Keratinocyte (primary cell): ENCODE results near the gene EMP2. TPM values are rescaled to one million over a fixed set of nuclear protein-coding genes. Genes with fewer than 3 reads are reported as not detected.

Source experiments
- DNase-seq: peaks from one replicate; pipeline ENCODE4 v3.0.0-alpha.2; 2011; ENCODE audit warnings: low read depth, missing footprints, low spot score
- FAIRE-seq: peaks from 2 replicates; lab custom pipeline; 2011; peaks lifted over from hg19 to GRCh38; lab: Jason Lieb, UNC
- H2AFZ ChIP-seq: 2 replicates; pipeline ENCODE4 v1.6.0; 2012; ENCODE audit warnings: low read length, control low read depth, inconsistent platforms; ENCODE audit not compliant: control insufficient read depth
- H3K27ac ChIP-seq: 2 replicates; pipeline ENCODE4 v1.5.1; 2011; ENCODE audit warnings: low read length; ENCODE audit not compliant: control insufficient read depth, insufficient read depth
- H3K27me3 ChIP-seq: 3 replicates; pipeline ENCODE4 v1.6.0; 2011; ENCODE audit warnings: low read length; ENCODE audit not compliant: control insufficient read depth, insufficient read depth; ENCODE audit errors: extremely low read depth
- H3K36me3 ChIP-seq, 2 experiments: 2 replicates in 1 of 2; 3 replicates in 1 of 2; pipeline ENCODE4 v1.5.1; 2011; ENCODE audit warnings: low read length in 2 of 2, mild to moderate bottlenecking in 1 of 2; ENCODE audit not compliant: control insufficient read depth in 2 of 2, insufficient read depth in 2 of 2; ENCODE audit errors: extremely low read depth in 1 of 2
- H3K4me1 ChIP-seq: 3 replicates; pipeline ENCODE4 v1.5.1; 2011; ENCODE audit warnings: low read length; ENCODE audit not compliant: control insufficient read depth, insufficient read depth; ENCODE audit errors: extremely low read depth
- H3K4me2 ChIP-seq: 3 replicates; pipeline ENCODE4 v1.6.0; 2011; ENCODE audit warnings: low read depth, low read length; ENCODE audit not compliant: control insufficient read depth, insufficient read depth; ENCODE audit errors: extremely low read depth
- H3K4me3 ChIP-seq, 3 experiments: fragments of 200-600 bp in 1 of 3; sonication (generic) in 1 of 3; 2 replicates in 2 of 3; 3 replicates in 1 of 3; pipeline ENCODE4 v1.5.1; 2011 to 2016; ENCODE audit warnings: low read length in 3 of 3, mild to moderate bottlenecking in 3 of 3, control low read depth in 2 of 3, inconsistent platforms in 1 of 3, low read depth in 1 of 3, mixed read lengths in 1 of 3, mixed run types in 1 of 3, moderate library complexity in 1 of 3; ENCODE audit not compliant: control insufficient read depth in 2 of 3, insufficient read depth in 2 of 3; ENCODE audit errors: extremely low read depth in 1 of 3
- H3K79me2 ChIP-seq: 2 replicates; pipeline ENCODE4 v1.6.0; 2012; ENCODE audit warnings: low read length; ENCODE audit not compliant: control insufficient read depth, insufficient read depth
- H3K9ac ChIP-seq: 3 replicates; pipeline ENCODE4 v1.6.0; 2011; ENCODE audit warnings: low read length; ENCODE audit not compliant: control insufficient read depth, insufficient read depth; ENCODE audit errors: extremely low read depth
- H3K9me1 ChIP-seq: 3 replicates; pipeline ENCODE4 v1.6.0; 2011; ENCODE audit warnings: low read length; ENCODE audit not compliant: control insufficient read depth, insufficient read depth; ENCODE audit errors: extremely low read depth
- H3K9me3 ChIP-seq: 2 replicates; pipeline ENCODE4 v1.5.1; 2012; ENCODE audit warnings: low read depth, low read length; ENCODE audit not compliant: control insufficient read depth
- H4K20me1 ChIP-seq: 3 replicates; pipeline ENCODE4 v1.6.0; 2011; ENCODE audit warnings: low read length; ENCODE audit not compliant: control insufficient read depth, insufficient read depth; ENCODE audit errors: extremely low read depth
- CTCF ChIP-seq, 3 experiments: IDR thresholded peaks in 1 of 3; conservative IDR thresholded peaks in 1 of 3; optimal IDR thresholded peaks in 1 of 3; 2 replicates in 2 of 3; 3 replicates in 1 of 3; pipeline versions ENCODE3 to v1.5.1; 2011; ENCODE audit warnings: low read length in 3 of 3, mild to moderate bottlenecking in 3 of 3, moderate library complexity in 2 of 3, control low read depth in 1 of 3, inconsistent platforms in 1 of 3; ENCODE audit not compliant: insufficient read depth in 2 of 3; ENCODE audit errors: extremely low read depth in 1 of 3
- EZH2 ChIP-seq: IDR thresholded peaks from one replicate; pipeline ENCODE4 v1.6.1; 2012; ENCODE audit warnings: inconsistent platforms, mild to moderate bottlenecking, low read length, moderate library complexity
- dilution Hi-C: fragments of 300-500 bp; cut with MboI; formaldehyde crosslinking; loops from one replicate; pipeline ENCODE4 v1.7.0; 2020; ENCODE audit warnings: low sequenced_read_pairs; ENCODE audit not compliant: extremely low pct_ligation_motif_present
- polyA plus RNA-seq, 5 experiments: library from polyadenylated mRNA; depleted of rRNA in 3 of 5; stranded (reverse) in 3 of 5; stranded (forward) in 1 of 5; unstranded in 1 of 5; fragments of >200 nt; gene quantifications; 1 replicate in 1 of 5; 2 replicates in 3 of 5; 3 replicates in 1 of 5; pipeline versions ENCODE4 v1.2.1 to v1.2.3, GENCODE V29; 2011 to 2012; ENCODE audit warnings: missing spikeins in 2 of 5, low read depth in 1 of 5, low replicate concordance in 1 of 5

Gene EMP2
- polyA plus RNA-seq, 1 donor (not counting 4 experiments of a cell fraction or from before 2014, with no cell fraction given), result 19.1 TPM

- Histone ChIP-seq H3K9me1 (no peaks in the 10 kb centered on the region), H3K4me2 (no peak overlapping the region), H4K20me1 (no peaks in the 10 kb centered on the region), H3K27ac (no peak overlapping the region), H3K36me3 (no peaks in the 10 kb centered on the region), H3K27me3 (no peaks in the 10 kb centered on the region), H2AFZ (no peak overlapping the region), H3K4me3 (no peak overlapping the region), H3K4me1 (peaks cover 25% of the 10 kb centered on the region), H3K9ac (no peak overlapping the region), H3K9me3 (no peaks in the 10 kb centered on the region), H3K79me2 (no peaks in the 10 kb centered on the region)
- DNase-seq (no peak), FAIRE-seq (no peak)
- dilution Hi-C loops, result no loop called here
- TF ChIP-seq CTCF (optimal IDR thresholded peaks at IDR 0.05 in 1 of 3, IDR thresholded peaks at IDR 0.05 in 1 of 3, conservative IDR thresholded peaks at IDR 0.05 in 1 of 3; ENCODE audit: extremely low read depth in 1 of 3, insufficient read depth in 2 of 3, low read length in 3 of 3) (no peak), EZH2 (no peak)
Observed at GRCh38 chr16:10612649-10613179, 32.3 kb upstream of the EMP2 start.

GRCh38 chr16:10611825-10612342 is 31.5 kb upstream of the EMP2 start:
- no peak overlapping the region for H3K4me3 ChIP-seq
- H3K27ac ChIP-seq, result no peak overlapping the region
- H3K9me1 ChIP-seq, result no peaks in the 10 kb centered on the region
- H3K79me2 ChIP-seq, result no peaks in the 10 kb centered on the region
- FAIRE-seq (no peak), DNase-seq (no peak)
- H3K9ac ChIP-seq, result no peak overlapping the region
- no peaks in the 10 kb centered on the region for H3K27me3 ChIP-seq
- H2AFZ ChIP-seq, result no peak overlapping the region
- H3K4me2 ChIP-seq, result no peak overlapping the region
- TF ChIP-seq CTCF (optimal IDR thresholded peaks at IDR 0.05 in 1 of 3, IDR thresholded peaks at IDR 0.05 in 1 of 3, conservative IDR thresholded peaks at IDR 0.05 in 1 of 3; ENCODE audit: extremely low read depth in 1 of 3, insufficient read depth in 2 of 3, low read length in 3 of 3) (no peak), EZH2 (no peak)
- peaks cover 16% of the 10 kb centered on the region for H3K4me1 ChIP-seq
- H4K20me1 ChIP-seq, result no peaks in the 10 kb centered on the region
- no peaks in the 10 kb centered on the region for H3K36me3 ChIP-seq
- H3K9me3 ChIP-seq, result no peaks in the 10 kb centered on the region
- dilution Hi-C loops, result no loop called here
